Measurements from ENCODE around the gene SPO11.

The SPO11 gene, protein sequence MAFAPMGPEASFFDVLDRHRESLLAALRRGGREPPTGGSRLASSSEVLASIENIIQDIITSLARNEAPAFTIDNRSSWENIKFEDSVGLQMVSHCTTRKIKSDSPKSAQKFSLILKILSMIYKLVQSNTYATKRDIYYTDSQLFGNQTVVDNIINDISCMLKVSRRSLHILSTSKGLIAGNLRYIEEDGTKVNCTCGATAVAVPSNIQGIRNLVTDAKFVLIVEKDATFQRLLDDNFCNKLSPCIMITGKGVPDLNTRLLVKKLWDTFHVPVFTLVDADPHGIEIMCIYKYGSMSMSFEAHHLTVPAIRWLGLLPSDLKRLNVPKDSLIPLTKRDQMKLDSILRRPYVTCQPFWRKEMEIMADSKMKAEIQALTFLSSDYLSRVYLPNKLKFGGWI

DNA sequence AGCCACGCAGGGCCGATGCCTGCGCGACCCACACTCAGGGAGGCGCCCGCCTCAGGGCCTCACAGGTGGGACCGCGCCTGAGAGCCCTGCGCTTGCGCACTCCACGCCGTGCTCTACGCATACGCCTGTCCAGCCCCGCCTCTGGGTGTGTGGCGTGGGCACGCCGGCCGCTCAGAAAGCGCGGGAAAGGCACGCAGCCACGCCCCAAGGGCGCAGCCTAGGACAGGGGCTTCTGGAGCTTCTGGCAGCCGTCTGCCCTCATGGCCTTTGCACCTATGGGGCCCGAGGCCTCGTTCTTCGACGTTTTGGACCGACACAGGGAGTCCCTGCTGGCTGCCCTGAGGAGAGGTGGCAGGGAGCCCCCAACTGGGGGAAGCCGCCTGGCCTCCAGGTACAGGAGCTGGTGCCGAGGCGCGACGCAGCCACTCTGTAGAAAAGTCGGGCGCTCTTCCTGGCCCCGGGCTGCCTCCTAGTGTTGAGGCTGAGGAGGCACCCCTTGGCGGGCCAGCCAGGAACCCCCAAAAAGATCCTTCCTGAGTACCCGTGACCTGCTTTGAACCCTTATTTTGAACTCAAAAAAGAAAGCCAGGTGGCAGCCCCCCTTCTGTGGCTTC is at the start of gene SPO11:
TSS of gene SPO11 (plus strand) at position 196 of the 614 bp plus-strand sequence. CDS start at position 261, 65 bp downstream.
- DNase-seq (ENCODE audit: low read depth), result no peak

DNA sequence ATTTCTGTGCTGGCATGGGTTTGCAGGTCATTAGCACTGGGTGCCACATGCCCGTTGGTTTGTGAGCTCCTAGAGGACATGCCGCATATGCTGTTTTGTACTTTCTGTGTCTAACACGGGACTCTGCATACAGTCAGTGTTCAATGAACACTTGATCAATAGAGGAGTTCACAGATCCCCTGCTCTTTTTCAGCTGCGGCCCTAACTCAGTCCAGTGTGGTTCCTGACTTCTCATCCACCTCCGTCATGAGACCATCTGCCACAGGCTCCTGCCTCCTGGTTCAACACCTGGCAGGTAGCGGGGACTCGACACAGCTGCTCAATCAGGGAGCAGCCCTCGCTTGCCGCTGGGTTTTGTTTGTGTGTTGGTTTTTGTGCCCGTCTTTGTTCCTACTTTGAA is 49.4 kb upstream of the SPO11 start:
- DNase-seq (ENCODE audit: low read depth), result no peak

DNA sequence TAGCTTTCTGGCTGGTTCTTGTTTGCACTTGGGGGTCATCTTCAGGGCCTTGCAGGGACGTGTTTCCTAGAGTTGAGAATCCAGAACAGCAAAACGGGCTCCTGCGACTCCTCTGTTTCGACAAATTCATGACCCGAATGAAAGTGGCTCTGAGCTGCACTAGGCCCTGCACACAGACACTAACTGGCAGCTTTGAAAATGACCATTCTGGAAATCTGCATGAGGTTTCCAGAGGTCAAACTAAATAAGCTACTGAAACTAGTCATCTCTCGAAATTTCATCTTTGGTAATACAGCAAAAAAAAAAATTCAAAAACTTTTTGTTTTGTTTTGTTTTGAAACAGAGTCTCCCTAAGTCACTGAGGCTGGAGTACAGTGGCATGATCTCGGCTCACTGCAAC is 47.7 kb upstream of the SPO11 start:
- no peak for DNase-seq (ENCODE audit: low read depth)

DNA sequence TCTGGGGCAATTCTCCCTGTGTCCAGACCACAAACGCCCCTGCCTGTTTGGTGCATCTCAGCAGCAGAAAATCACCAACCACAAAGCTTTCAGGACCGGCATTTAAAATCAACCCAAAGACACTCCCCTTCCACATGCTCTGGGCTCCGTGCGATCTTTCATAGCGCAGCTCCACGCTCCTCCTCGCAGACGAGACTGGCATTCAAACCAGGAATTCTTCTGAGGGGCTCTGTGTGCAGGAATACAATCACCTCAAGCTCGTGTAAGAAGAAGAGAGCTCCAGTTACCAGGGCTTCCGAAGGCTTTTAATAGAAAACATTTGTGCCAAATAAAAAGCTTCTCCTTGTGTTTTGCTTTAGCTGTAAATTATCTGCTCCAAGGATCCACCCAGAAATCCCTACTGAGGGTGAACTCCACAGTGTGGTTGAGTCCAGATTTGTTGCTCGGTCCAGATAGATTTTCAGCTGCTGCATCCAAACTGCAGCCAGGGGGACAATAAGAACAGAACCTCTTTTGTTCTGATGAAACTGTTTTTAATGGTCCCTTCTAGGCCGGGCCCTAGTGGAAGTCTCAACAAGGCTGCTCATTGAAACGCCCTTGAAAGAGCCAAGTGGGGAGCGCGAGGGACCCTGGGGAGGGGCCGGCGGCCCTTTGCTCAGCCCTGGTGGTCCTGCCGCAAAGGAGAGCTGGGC is 46.8 kb upstream of the SPO11 start:
- DNase-seq (ENCODE audit: low read depth), result no peak

DNA sequence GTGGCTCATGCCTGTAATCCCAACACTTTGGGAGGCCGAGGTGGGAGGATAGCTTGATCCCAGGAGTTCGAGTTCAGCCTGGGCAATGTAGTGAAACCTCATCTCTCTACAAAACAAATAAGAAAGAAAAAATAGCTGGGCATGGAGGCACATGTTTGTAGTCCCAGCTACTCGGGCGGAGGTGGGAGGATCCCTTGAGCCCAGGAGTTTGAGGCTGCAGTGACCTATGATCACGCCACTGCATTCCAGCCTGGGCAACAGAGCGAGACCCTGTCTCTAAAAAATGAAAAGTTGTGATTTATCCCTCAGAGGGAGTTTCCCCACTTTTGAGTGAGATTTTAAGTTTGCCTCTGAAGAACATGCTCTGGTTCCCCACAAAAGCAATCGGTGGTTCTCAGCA is 45.7 kb upstream of the SPO11 start:
- no peak for DNase-seq (ENCODE audit: low read depth)

DNA sequence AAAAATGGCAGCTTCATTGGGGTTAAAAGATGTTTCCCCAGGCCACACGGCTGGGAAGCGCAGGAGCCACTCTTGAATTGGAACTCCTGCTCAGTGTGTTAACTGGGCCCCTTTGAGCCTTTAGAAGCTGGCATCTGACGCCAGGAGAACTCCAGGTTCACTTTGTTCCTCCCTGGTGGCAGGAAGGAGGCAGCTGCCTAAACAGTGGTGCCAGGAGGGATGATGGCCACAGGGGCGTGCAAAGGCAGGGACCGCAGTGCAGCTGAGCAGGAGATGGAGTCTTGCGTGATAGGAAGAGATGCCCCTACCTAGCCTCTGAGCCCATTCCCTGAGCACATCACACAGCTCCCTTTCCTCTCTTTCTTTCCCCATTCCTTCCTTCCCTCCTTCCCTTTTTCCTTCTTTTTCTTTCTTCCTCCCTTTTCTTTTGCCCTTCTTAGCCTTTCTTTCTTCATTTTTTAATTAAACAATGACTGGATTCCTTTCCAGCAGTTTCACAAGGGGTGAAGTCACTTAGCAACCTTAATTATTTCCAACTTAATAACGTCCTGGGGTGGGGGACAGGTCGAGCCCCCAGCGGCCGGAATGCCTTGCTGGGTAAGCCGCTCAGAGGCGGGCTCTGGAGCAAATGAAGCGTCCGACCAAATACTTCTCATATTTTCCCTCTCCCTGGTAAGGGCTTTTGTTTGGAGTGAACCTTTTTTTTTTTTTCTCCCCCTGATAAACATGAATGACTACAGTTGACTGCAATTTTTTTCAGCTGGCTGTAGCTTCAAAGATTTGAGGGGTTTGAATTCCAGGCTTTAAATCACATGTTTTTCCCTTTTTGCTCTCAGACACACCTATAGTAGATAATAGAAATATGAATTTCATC is 42.4 kb upstream of the SPO11 start:
- DNase-seq (ENCODE audit: low read depth), result no peak

DNA sequence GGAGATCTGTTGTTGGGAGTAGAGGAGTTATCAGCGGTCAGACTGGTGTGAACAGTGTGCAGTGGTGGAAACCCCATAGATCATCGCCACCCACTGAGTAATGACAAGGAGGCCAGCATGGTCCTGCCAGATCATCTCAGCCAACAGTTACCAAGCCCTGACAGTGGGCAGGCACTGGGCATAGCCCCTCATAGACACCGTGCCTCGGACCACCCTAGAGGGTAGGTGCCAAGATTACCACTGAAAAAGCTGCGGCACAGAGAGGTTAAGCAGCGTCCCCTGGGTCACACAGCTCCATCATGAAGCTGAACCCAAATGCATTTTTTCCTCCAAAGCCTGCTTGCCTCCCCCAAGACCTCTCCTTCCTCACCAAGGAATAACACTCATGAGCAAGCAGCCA is 41.7 kb upstream of the SPO11 start:
- DNase-seq (ENCODE audit: low read depth), result no peak

DNA sequence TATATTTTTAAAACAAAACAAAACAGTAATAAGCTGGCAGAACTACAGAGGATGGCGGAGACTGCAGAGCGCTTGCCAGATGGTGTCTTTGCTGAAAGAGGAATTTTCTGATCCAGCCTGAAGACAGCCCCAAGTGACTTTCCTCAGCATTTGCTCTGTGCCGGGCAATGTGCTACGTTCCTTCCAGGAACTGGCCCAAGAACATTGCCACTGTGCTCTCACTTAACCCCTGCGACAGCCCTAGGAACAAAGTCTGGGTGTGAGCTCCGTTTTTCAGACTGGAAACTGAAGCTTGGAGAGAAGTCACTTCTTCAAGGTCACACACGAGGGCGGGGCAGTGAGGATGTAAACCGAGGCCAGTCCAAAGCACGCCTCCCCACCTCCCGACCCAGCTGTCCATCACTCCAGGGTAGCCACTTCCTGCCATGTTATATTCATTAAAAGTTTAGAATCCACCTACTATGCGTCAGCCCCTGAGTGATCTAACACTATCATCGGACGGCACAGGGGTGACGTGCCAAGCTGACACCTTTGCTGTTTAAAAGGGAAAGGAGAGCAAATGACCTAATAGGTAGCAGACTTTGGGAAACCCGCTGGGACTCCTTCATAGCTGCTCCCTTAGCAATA is 40.8 kb upstream of the SPO11 start:
- DNase-seq (ENCODE audit: low read depth), result no peak

DNA sequence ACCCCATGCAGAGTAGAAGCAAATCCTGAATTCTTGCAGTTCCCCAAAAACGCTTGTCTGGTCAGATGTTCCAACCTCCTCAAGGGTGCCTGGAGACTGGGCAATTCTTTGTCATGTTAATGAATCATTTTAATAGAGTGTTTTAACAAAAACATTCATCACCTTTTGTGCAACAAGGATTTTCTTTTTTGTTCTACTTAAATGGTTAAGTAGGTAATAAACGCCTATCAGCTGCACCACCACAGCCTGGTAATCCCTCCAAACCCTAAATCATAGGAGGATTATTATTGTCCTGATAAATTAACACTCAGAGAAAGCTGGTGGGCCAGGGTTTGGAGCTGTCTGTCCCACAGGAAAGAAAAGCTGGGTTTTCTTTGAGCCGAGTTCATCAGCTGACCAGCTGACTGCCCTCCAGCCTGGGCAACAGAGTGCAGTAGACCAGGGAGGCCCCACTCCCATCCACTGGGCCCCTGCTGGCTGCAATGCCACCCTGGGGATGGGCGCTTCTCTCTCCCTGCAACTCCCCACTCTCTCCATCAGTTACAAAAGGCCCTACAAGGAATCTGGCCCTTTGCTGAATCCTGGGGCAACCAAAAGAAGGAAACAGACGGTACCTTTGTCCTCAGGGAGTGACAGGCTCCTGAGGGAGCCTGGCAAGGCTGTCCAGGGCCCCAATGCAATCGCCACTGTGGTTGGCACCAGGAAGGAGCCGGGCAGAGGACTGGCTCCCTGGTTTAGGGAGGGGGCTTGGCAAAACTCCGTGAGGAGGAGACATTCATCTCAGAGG is 40.0 kb upstream of the SPO11 start:
- DNase-seq (ENCODE audit: low read depth), result no peak

DNA sequence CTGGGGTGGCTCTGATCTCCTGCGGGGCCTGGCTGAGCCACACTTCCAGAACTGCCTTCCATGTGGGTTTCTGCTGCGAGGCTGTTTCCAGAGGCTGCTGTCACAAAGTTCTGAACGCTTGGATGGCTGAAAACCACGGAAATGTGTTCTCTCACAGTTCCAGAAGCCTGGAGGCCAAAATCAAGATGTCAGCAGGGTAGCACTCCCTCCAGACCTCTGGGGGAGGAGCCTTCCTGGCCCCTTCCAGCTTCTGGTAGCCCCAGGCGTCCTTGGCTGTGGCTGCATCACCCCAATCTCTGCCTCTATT is 39.5 kb upstream of the SPO11 start:
- DNase-seq (ENCODE audit: low read depth), result no peak

DNA sequence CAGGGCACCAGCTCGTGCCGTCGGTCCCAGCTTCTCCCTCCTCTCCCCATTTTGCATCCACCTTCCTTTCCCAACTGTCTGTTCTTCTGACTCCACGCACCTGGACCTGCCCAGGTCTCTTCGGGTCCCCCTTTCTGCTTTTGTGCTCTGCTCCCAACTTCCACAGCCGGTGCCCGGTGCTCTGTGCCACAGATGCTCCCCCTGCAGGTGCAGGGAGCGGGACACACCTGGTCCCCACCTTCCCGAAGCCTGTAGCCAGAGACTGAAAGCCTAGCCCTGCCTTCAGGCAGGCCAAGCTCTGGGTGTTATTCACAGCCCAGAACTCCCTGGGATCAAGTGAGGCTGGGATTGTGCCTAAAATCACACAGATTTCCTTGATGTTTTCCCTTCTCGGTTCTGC is 38.6 kb upstream of the SPO11 start:
- DNase-seq (ENCODE audit: low read depth), result no peak

DNA sequence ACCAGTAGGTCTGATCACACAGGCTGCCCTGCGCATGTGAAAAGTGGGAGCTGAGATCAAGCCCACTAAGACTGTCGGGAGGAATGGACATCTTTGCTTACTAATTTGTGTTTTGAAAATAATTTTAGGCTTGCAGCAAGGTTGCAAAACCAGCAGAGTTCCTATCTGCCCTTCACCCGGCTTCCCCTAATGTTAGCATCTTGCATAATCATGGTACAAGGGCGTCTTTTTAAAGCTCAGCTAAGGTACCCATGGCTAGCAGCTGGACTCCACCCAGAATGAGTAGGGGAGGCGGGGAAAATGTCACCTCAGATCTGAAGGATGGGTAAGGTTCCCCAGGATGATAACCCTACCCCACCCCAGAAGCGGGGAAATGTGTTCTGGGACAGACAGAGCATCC is 37.9 kb upstream of the SPO11 start:
- DNase-seq (ENCODE audit: low read depth), result no peak

DNA sequence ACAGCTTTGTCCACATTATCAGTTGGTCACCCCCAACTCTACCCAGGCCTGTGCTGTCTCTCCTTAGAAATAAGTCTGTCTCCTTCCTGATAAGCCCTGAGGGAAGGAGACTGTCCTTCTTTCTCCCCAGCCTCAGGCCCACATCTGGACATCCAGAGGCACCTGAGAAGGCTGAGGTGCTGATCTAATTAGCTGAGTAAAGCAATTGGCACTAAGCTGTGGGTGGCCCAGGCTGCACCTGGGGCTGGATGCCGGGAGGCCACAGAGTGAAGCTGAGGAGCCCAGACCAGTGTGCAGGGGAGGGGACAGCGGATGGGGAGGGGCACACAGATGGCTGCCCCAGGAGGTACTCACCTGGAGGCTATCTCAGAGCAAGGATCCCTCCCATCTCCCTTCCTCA is 37.0 kb upstream of the SPO11 start:
- no peak for DNase-seq (ENCODE audit: low read depth)

DNA sequence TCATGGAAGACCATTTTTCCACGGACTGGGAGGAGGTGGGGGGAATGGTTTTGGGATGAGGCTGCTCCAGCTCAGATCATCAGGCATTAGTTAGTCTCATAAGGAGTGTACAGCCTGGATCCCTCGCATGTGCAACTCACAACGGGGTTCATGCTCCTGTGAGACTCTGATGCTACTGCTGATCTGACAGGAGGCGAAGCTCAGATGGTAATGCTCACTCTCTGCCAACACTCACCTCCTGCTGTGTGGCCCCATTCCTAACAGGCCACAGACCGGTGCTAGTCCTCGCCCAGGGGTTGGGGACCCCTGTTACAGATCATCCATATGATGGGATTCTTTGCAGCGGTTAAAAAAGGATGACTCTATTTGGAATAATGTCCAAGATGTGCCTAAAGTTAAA is 35.6 kb upstream of the SPO11 start:
- DNase-seq (ENCODE audit: low read depth), result no peak

DNA sequence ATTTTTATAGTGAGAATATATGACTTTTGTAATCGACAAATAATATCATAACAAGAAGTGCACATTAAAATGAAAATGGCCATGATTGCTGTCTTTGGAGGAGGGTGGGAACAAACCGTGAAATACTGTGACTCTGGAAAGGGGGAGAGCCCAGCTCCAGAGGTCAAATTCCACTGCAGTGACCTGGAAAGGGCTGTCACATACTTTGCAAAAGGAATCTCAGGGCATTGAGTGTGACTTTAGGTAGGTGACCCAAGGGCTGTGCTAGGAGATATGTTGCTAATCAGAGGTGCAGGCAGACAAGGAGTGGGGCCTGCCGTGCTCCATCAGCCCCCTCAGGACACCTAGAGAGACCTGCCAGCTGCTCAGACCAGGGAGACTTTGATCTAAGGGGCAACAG is 35.1 kb upstream of the SPO11 start:
- no peak for DNase-seq (ENCODE audit: low read depth)

DNA sequence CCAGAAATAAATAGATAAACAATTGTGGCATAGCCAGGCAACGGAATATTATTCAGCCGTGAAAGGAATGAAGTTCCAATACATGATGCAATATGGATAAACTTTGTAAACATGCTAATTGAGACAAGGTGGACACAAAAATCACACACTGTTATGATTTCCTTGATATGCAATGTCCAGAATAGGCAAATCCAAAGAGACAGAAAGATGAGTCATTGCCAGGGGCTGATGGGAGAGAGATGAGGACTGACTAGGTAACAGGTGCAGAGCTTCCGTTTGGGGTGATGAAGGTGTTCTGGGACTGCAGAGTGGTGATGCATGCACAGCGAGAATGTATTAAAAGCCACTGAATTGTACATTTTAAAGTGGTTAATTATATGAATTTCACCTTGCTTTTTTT is 31.1 kb upstream of the SPO11 start:
- DNase-seq (ENCODE audit: low read depth), result no peak

DNA sequence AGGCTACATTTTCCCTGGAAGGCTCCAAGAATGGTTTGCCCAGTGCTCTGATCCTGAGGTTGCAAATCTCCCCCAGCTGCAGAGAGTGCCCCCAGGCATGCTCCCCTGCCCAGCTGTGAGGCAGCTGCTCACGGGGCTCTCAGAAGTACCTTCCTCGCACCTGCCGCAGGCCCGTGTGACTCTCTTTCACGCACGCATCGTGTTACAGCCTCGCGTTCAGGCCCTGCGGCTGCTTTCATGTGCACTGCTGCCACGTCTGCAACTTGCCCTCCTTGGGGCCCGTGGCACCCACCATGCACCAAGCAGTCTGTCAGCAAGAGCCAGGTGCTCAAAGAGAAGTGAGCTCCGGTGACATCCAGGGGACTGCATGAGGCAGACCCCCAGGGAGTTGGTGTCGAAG is 28.6 kb upstream of the SPO11 start:
- DNase-seq (ENCODE audit: low read depth), result no peak

DNA sequence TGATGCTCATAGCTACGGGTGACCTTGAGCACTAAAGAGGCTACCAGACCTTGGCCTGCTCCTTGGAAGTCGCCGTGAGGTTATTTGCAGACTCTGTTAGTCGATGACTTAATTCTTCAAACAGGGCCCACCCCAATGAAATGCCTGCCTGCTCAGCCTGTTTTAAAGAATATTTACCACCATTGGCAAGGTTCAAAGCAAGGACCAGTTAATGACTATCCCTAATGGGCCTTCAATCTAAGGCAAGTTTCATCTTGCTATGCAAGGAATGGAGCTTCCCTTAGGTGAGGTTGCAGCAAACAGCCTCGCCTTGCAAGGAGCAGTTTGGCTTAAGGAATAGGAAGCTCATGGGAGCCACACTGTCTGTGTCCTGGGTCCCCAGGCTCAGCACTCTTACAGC is 22.9 kb upstream of the SPO11 start:
- DNase-seq (ENCODE audit: low read depth), result no peak

DNA sequence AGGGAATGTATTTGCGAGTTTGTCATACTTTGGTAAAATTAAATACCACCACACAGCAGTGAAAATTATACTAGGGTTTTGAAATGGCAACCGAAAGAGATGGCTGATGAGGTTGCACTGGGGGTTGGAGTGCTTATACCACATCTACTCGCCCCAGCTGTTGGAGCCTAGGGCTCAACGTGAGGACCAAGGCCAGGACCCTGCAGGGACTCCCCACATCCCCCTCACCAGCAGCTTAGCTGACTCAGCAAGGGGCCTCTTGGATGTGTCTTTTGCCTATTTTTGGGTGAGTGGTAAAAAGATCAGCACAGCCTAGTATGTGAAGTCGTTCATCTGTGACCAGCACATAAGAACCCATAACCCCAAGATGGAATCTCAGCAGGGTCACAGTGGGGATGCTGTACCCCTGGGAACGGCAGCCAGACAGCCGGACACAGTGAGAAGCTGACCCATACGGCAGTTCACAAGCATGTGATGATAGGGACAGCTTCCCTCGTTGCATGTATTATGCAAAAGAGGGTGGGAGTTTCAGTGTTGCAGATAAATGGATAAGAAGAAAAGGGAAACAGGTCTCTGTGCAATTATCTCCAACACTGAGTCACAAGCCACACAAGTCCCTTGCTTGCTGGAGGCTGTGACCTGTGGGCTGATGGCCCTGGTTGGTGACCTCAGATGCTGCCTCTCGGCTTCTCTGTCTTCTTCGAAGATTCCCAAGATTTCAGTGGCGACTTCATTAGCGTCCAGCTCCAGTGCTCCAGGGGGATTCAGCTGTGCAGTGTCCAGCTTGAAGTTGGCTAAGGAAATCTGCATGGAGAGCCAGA is 20.9 kb upstream of the SPO11 start:
- DNase-seq (ENCODE audit: low read depth), result no peak

DNA sequence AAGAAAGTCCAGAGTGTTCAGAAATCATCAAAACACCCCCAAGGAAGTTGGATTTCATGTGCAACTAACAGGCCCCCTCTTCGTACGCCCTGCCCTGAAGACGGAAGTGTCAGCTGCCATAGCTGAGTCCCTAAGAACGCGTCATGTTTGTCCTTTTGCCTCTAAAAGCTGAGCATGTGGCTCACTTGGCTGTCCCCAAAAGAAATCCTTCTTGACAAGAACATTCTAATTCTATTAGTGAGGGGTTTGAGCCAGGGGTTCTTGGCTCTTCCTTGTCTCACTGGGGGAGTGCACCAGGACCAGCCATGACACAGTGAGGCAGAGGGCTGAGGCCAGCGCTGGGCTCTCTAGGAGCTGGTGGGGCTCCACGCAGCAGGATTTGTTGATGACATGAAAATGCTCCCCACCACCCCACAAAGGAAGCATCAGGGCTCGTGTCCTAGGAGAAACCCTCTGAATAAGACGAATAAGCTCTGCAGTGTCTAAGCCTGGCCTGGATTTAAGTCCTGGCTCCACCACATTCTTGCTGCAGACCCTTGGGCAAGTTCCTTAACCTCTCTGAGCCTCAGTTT is 20.0 kb upstream of the SPO11 start:
- DNase-seq (ENCODE audit: low read depth), result no peak
